NCI-H1436 treated with DMSO at 0.1 percent for 48 hours (cell line): Measurements from ENCODE around the gene TMEM235.
"Not testable (repeated sequence)": the region's sequence is repeated elsewhere in the genome, so short reads cannot be mapped to it uniquely, and the experiment has no call there.

Experiments
- DNase-seq: peaks from one replicate; lab custom pipeline; 2025; lab: John Stamatoyannopoulos, UW

TMEM235 gene

DNA sequence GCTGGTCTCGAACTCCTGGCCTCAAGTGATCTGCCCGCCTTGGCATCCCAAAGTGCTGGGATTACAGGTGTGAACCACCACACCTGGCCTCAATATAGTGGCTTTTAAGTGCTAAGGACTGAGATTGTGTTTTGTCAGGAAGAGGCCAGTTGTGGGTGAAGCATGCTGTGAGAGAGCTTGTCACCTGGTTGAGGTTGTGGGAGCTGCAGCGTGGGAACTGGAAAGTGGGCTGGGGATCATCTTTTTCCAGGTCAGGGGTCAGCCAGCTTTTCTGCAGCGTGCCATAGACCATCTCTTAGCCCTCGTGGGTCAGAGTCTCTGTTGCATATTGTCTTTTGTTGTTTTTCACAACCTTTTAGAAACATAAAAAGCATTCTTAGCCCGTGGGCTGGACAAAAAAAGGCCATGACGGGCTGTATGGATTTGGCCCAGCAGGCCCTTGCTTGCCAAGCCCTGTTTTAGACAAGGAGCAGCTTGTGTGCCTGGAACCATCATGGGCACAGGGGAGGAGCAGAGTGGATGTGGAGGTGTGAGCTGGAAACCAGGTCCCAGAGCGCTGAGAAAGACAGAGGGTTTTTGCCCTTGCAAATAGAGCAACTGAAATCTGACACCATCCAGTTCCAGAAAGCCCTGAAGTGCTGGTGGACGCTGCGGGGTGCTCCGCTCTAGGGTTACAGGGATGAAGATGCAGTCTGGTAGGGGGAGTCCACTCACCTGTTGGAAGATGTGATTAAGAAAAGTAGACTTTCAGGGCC is 11.9 kb upstream of the TMEM235 start:
- no peak for DNase-seq

GRCh38 chr17:78223061-78223460 is 8.4 kb upstream of the TMEM235 start:
- DNase-seq = no peak

- no peak for DNase-seq
These were observed 7.7 kb upstream of the TMEM235 start for GRCh38 chr17:78223765-78224164.

GRCh38 chr17:78224231-78225087 is 7.0 kb upstream of the TMEM235 start:
- no peak for DNase-seq

- DNase-seq = no peak
These were observed 6.2 kb upstream of the TMEM235 start for GRCh38 chr17:78225088-78225865.

GRCh38 chr17:78226055-78226758 is 5.2 kb upstream of the TMEM235 start:
- no peak for DNase-seq

- DNase-seq = no peak
These were observed 4.5 kb upstream of the TMEM235 start for GRCh38 chr17:78226759-78227454.

DNA sequence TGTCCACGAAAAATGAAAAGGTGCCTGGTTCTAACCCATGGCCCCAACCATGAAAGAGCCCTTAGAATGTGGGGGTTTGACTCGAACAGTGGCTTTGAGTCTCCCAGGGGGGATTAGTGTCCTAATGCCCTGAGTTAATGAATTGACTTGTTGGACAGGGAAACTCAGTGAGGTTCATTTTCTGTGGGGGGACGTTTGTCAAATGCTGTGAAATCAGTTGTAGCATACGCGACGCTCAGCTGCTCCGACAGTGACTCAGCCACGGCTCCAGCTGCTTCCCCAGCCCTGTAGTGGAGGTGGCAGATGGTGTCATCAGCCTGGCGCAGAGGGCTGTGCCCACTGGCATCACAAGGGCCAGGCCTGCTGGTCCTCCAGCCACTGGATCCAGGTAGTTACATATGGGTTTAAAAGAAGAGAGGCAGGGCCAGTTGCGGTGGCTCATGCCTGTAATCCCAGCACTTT is 3.9 kb upstream of the TMEM235 start:
- DNase-seq = no peak

DNA sequence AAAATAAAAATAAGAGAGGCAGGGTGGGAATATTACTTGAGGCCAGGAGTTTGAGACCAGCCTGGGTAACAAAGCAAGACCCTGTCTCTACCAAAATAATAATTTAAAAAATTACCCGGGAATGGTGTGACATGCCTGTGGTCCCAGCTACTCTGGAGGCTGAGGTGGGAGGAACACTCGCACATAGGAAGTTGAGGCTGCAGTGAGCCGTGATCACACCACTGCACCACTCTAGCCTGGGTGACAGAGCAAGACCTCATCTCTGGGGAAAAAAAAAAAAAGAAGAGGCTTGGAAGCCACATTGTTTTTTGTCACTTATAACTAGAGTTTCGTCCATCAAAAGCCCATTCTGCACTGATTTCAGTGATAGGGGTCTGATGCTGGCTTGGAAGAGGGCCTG is 3.3 kb upstream of the TMEM235 start:
- DNase-seq = no peak

DNA sequence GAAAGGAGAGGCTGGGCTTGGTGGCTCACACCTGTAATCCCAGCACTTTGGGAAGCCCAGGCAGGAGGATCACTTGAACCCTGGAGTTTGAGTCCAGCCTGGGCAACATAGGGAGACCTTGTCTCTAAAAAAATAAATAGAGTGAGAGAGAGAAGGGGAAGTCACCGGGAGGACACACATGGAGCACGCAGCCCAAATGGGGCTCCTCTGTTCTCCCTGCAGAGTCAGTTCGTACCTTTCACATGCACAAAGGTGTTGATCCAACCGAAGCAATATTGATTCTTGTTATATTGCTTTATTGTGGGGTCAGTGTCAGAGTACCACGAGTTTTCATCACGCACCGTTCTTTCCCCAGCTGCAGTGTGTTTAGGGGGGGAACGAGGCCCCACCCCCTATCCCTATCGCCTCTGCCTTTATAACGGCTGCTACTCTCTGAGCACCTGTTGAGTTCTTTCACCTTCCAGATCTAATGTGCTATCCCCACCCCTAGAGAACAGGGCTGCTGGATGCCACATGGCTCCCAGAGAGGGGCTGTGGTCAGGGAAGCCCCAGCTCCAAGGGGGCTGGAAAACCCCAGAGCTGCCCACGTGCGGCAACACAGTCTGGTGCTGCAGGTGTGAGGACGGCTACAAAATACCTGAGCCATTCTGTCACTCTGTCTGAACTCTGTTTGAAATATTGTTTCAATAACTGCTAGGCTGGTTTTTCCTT is 1.0 kb upstream of the TMEM235 start:
- no peak for DNase-seq

GRCh38 chr17:78231991-78232858 is 794 bp downstream of the TMEM235 start:
- DNase-seq = no peak

- DNase-seq = no peak
These were observed 1.4 kb downstream of the TMEM235 start for GRCh38 chr17:78232859-78233173.

DNA sequence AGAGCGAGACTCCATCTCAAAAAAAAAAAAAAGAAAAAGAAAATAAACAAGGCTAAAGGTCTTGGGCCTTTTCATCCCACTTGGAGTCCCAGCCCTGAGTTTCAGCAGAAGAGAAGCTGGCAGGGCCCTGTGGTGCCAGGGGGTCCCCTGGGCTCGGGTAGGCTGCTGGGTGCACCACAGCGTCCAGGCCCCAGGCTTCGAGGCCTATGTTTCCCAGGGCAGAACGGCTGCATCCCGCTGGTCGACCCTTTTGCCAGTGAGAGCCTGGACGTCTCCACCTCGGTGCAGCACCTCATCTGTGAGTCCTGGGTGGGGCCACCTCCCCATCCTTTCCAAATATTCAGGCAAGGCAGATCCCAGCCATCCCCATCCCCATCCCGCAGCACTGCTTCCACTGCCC is 2.2 kb downstream of the TMEM235 start:
- no peak for DNase-seq

DNA sequence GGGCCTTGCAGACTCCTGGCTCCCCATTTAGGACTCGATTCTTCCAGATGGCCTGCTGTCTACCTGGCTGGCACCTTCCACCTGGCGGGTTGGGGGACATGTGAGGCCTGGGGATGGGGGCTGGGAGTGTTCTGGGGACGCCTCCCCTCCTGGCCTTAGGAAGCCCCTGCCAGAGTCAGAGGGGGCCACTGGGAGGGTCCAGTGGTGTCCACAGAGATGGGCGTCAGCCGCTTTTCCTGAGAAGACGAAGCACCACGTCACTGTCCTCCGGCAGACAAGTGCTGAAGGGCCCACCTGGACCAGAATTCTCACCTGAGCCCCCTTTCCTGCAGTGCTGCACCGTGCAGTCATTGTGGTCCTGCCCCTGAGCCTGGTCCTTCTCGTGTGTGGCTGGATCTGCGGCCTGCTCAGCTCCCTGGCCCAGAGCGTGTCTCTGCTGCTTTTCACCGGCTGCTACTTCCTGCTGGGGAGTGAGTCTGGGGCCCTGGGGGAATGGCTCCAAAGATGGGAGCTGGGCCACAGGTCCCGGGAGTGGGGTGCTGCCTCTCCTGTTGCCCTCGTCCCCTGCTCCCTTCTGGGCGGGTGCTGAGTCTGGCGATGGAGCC is 2.9 kb downstream of the TMEM235 start:
- DNase-seq = no peak

GRCh38 chr17:78235022-78235421 is 3.6 kb downstream of the TMEM235 start:
- DNase-seq = not testable (repeated sequence)

- no peak for DNase-seq
These were observed 4.5 kb downstream of the TMEM235 start for GRCh38 chr17:78235885-78236284.

GRCh38 chr17:78236362-78237127 is 5.1 kb downstream of the TMEM235 start:
- DNase-seq = no peak

- no peak for DNase-seq
These were observed 6.1 kb downstream of the TMEM235 start for GRCh38 chr17:78237401-78238012.
